Esophagus squamous epithelium (tissue), 5 donors: ENCODE data around the gene RAX2. TPM values are rescaled to one million over a fixed set of nuclear protein-coding genes. Genes with fewer than 3 reads are reported as not detected.

Source experiments
- DNase-seq: peaks from one replicate; lab custom pipeline; 2025; lab: John Stamatoyannopoulos, UW
- H3K27ac ChIP-seq, 4 donors: fragments of 200-600 bp; sonication (generic); one replicate each; pipeline ENCODE4 v1.5.1; 2016 to 2019; ENCODE audit warnings: mild to moderate bottlenecking in 1 of 4
- H3K27me3 ChIP-seq, 4 donors: fragments of 200-600 bp; sonication (generic); 1 replicate in 3 of 4; 2 replicates in 1 of 4; pipeline versions ENCODE4 v1.5.1 to v1.6.0; 2017 to 2021; ENCODE audit warnings: antibody characterized with exemption in 1 of 4
- H3K36me3 ChIP-seq, 3 donors: fragments of 200-600 bp; sonication (generic); one replicate each; pipeline ENCODE4 v1.5.1; 2016 to 2019
- H3K4me1 ChIP-seq, 3 donors: fragments of 200-600 bp; sonication (generic); one replicate each; pipeline ENCODE4 v1.5.1; 2017 to 2019
- H3K4me3 ChIP-seq, 4 donors: fragments of 200-600 bp; sonication (generic); 1 replicate in 3 of 4; 2 replicates in 1 of 4; pipeline ENCODE4 v1.5.1; 2016 to 2019; ENCODE audit warnings: mild to moderate bottlenecking in 2 of 4, moderate library complexity in 1 of 4
- H3K9me3 ChIP-seq, 3 donors: fragments of 200-600 bp; sonication (generic); one replicate each; pipeline ENCODE4 v1.5.1; 2016 to 2019
- CTCF ChIP-seq, 6 experiments: fragments of 450-650 bp in 4 of 6; fragments of 200-600 bp in 2 of 6; sonication (generic) in 2 of 6; IDR thresholded peaks; one replicate each; pipeline ENCODE4 v1.5.1; 2016 to 2019; ENCODE audit warnings: antibody characterized with exemption in 6 of 6, mild to moderate bottlenecking in 4 of 6, moderate library complexity in 4 of 6
- POLR2A ChIP-seq, 4 donors: fragments of 450-650 bp; IDR thresholded peaks; one replicate each; pipeline ENCODE4 v1.6.1; 2017; ENCODE audit warnings: antibody characterized with exemption in 4 of 4, mild to moderate bottlenecking in 4 of 4, moderate library complexity in 3 of 4
- WGBS, 2 donors: methylation state at CpG; one replicate each; pipeline ENCODE4 v1.1.5; 2018; 5-methylcytosine and 5-hydroxymethylcytosine counted together
- intact Hi-C: fragments of 100-400 bp; cut with DNase I; formaldehyde crosslinking; loops from one replicate; pipeline ENCODE4 v1.15.0; 2022
- total RNA-seq, 4 donors: library from RNA; depleted of rRNA; stranded (reverse); fragments of >200 nt; gene quantifications; one replicate each; pipeline ENCODE4 v1.1.0, GENCODE V29; 2016
- donor health status: DM: yes; HTN: yes; CAD: no.

Gene RAX2
- total RNA-seq, 4 donors from 2014 or later, result not detected

GRCh38 chr19:3738477-3739220 lies 33.4 kb downstream of the RAX2 start:
- no peak overlapping the region for H3K27ac ChIP-seq
- TF ChIP-seq POLR2A (IDR thresholded peaks at IDR 0.05) (no peak), CTCF (IDR thresholded peaks at IDR 0.05) (no peak)
- 67 to 85% methylated on average over 8 to 13 of the region's 32 CpGs for WGBS, 2 donors
- H3K9me3 ChIP-seq, result no peaks in the 10 kb centered on the region
- peaks cover 0 to 44% (median 0%) of the 10 kb centered on the region in 3 donors for H3K36me3 ChIP-seq
- DNase-seq, result no peak
- no peak overlapping the region for H3K4me3 ChIP-seq
- intact Hi-C loops, result no loop called here
- H3K4me1 ChIP-seq, result no peaks in the 10 kb centered on the region
- H3K27me3 ChIP-seq, result peaks cover 0 to 5% (median 0%) of the 10 kb centered on the region in 4 donors

GRCh38 chr19:3737487-3738205 lies 34.4 kb downstream of the RAX2 start:
- H3K36me3 ChIP-seq, result peaks cover 0 to 46% (median 0%) of the 10 kb centered on the region in 3 donors
- H3K27me3 ChIP-seq, result peaks cover 0 to 5% (median 0%) of the 10 kb centered on the region in 4 donors
- no peak for TF ChIP-seq CTCF (IDR thresholded peaks at IDR 0.05)
- TF ChIP-seq POLR2A (IDR thresholded peaks at IDR 0.05), result no peak
- no peaks in the 10 kb centered on the region for H3K9me3 ChIP-seq
- DNase-seq, result no peak
- WGBS, 2 donors, result 81 to 90% methylated on average over 6 to 10 of the region's 10 CpGs
- intact Hi-C loops, result no loop called here
- no peaks in the 10 kb centered on the region for H3K4me1 ChIP-seq
- no peak overlapping the region for H3K27ac ChIP-seq
- no peak overlapping the region for H3K4me3 ChIP-seq

DNA sequence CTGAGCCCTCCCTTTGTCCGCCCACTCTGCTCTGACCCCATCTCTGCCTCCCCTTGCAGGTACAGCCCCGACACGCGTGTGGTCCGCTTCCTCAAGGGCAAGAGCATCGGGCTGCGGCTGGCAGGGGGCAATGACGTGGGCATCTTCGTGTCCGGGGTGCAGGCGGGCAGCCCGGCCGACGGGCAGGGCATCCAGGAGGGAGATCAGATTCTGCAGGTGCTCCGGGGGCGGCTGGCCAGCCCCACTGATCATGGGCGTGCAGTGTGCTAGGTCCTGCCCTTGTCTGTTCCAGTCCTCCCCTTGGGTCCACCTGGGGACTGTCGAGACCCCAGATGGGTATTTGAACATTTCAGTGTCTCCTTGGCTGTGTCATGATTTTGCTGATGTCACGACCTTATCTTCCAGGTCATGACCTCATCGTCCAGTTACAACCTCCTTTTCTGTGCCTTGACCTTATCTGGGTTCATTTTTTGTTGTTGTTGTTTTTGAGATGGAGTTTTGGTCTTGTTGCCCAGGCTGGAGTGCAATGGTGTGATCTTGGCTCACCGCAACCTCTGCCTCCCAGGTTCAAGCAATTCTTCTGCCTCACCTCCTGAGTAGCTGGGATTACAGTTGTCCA lies 35.8 kb downstream of the RAX2 start:
- peaks cover 0 to 46% (median 0%) of the 10 kb centered on the region in 3 donors for H3K36me3 ChIP-seq
- no peak for DNase-seq
- WGBS, 2 donors, result 68 to 78% methylated on average over 6 to 16 of the region's 21 CpGs
- H3K27me3 ChIP-seq, result peaks cover 0 to 5% (median 0%) of the 10 kb centered on the region in 4 donors
- no peak overlapping the region for H3K27ac ChIP-seq
- no peak overlapping the region for H3K4me3 ChIP-seq
- intact Hi-C loops, result no loop called here
- no peaks in the 10 kb centered on the region for H3K4me1 ChIP-seq
- no peaks in the 10 kb centered on the region for H3K9me3 ChIP-seq
- TF ChIP-seq CTCF (IDR thresholded peaks at IDR 0.05) (no peak), POLR2A (IDR thresholded peaks at IDR 0.05) (no peak)

GRCh38 chr19:3734310-3734600 lies 37.8 kb downstream of the RAX2 start:
- TF ChIP-seq CTCF (IDR thresholded peaks at IDR 0.05), result no peak
- no peak for TF ChIP-seq POLR2A (IDR thresholded peaks at IDR 0.05)
- DNase-seq, result no peak
- 87 to 91% methylated on average over 4 to 8 of the region's 14 CpGs for WGBS, 2 donors
- no peak overlapping the region for H3K27ac ChIP-seq
- H3K9me3 ChIP-seq, result no peaks in the 10 kb centered on the region
- H3K4me3 ChIP-seq, result no peak overlapping the region
- no peaks in the 10 kb centered on the region for H3K4me1 ChIP-seq
- intact Hi-C loops, result no loop called here
- peaks cover 0 to 55% (median 0%) of the 10 kb centered on the region in 3 donors for H3K36me3 ChIP-seq
- H3K27me3 ChIP-seq, result peaks cover 0 to 5% (median 0%) of the 10 kb centered on the region in 4 donors
